PC-9 (cell line): Measurements from ENCODE around the gene ECI2.

Experiments used
- CTCF ChIP-seq: fragments of 200-600 bp; sonication (generic); conservative IDR thresholded peaks from 2 replicates; pipeline ENCODE4 v1.6.1; 2017; ENCODE audit warnings: mixed run types, antibody characterized with exemption, mild to moderate bottlenecking, moderate library complexity
- EZH2 ChIP-seq: fragments of 200-600 bp; sonication (generic); IDR thresholded peaks from 2 replicates; pipeline ENCODE4 v1.8.0; 2017; ENCODE audit warnings: antibody characterized with exemption, low read depth

GRCh38 chr6:4164456-4164855 is 29.1 kb upstream of the ECI2 start:
- TF ChIP-seq CTCF: no peak
- TF ChIP-seq EZH2: no peak
